Liver (tissue), 9 donors: ENCODE measurements around the gene CNKSR1. TPM values are rescaled to one million over a fixed set of nuclear protein-coding genes. Genes with fewer than 3 reads are reported as not detected.

Source experiments
- DNase-seq: peaks from one replicate; pipeline ENCODE4 v3.0.0-alpha.2; 2017; ENCODE audit warnings: low spot score
- H3K27ac ChIP-seq, 2 donors: one replicate each; pipeline ENCODE4 v1.7.0; 2013; ENCODE audit warnings: inconsistent platforms in 2 of 2, low read length in 2 of 2, control low read depth in 1 of 2, low read depth in 1 of 2, mild to moderate bottlenecking in 1 of 2
- H3K27me3 ChIP-seq, 4 donors: one replicate each; pipeline versions ENCODE4 v1.6.1 to v1.7.0; 2013; ENCODE audit warnings: low read length in 3 of 4, inconsistent platforms in 1 of 4, mild to moderate bottlenecking in 1 of 4, moderate library complexity in 1 of 4; ENCODE audit not compliant: control insufficient read depth in 4 of 4, insufficient read depth in 4 of 4
- H3K36me3 ChIP-seq, 4 donors: one replicate each; pipeline versions ENCODE4 v1.6.1 to v1.7.0; 2013; ENCODE audit warnings: low read length in 3 of 4, mild to moderate bottlenecking in 3 of 4, low read depth in 1 of 4, moderate library complexity in 1 of 4; ENCODE audit not compliant: control insufficient read depth in 4 of 4, insufficient read depth in 3 of 4
- H3K4me1 ChIP-seq, 4 donors: one replicate each; pipeline versions ENCODE4 v1.6.1 to v1.7.0; 2013; ENCODE audit warnings: low read length in 3 of 4, mild to moderate bottlenecking in 3 of 4, moderate library complexity in 1 of 4; ENCODE audit not compliant: control insufficient read depth in 4 of 4, insufficient read depth in 4 of 4
- H3K4me3 ChIP-seq, 3 donors: one replicate each; pipeline versions ENCODE4 v1.6.1 to v1.7.0; 2013; ENCODE audit warnings: low read length in 3 of 3, control low read depth in 1 of 3, low read depth in 1 of 3, mild to moderate bottlenecking in 1 of 3
- H3K9ac ChIP-seq, 2 donors: one replicate each; pipeline ENCODE4 v1.7.0; 2013; ENCODE audit warnings: low read length in 2 of 2, mild to moderate bottlenecking in 2 of 2, moderate library complexity in 2 of 2, control low read depth in 1 of 2, low read depth in 1 of 2
- H3K9me3 ChIP-seq, 4 donors: one replicate each; pipeline versions ENCODE4 v1.6.1 to v1.7.0; 2013; ENCODE audit warnings: low read length in 3 of 4; ENCODE audit not compliant: control insufficient read depth in 4 of 4
- EGR1 ChIP-seq, 2 donors: IDR thresholded peaks; 2 replicates each; pipeline ENCODE4 v1.6.1; 2016 to 2018; ENCODE audit warnings: antibody characterized with exemption in 2 of 2, low read depth in 2 of 2
- FOXA1 ChIP-seq: IDR thresholded peaks from 2 replicates; pipeline ENCODE4 v1.6.1; 2016; ENCODE audit warnings: antibody characterized with exemption
- FOXA2 ChIP-seq: IDR thresholded peaks from 2 replicates; pipeline ENCODE4 v1.6.1; 2016; ENCODE audit warnings: antibody characterized with exemption
- GABPA ChIP-seq, 2 donors: IDR thresholded peaks in 1 of 2; conservative IDR thresholded peaks in 1 of 2; 2 replicates each; pipeline ENCODE4 v1.6.1; 2016; ENCODE audit warnings: antibody characterized with exemption in 2 of 2, mild to moderate bottlenecking in 1 of 2, moderate library complexity in 1 of 2
- HNF4A ChIP-seq, 2 donors: conservative IDR thresholded peaks; 2 replicates each; pipeline ENCODE4 v1.6.1; 2016; ENCODE audit warnings: antibody characterized with exemption in 2 of 2, mild to moderate bottlenecking in 2 of 2
- HNF4G ChIP-seq: IDR thresholded peaks from 2 replicates; pipeline ENCODE4 v1.6.1; 2016; ENCODE audit warnings: antibody characterized with exemption
- JUND ChIP-seq, 2 donors: IDR thresholded peaks; 2 replicates each; pipeline ENCODE4 v1.6.1; 2016; ENCODE audit warnings: antibody characterized with exemption in 2 of 2
- NR2F2 ChIP-seq: IDR thresholded peaks from 2 replicates; pipeline ENCODE4 v1.6.1; 2016; ENCODE audit warnings: antibody characterized with exemption
- RAD21 ChIP-seq, 2 donors: IDR thresholded peaks; 2 replicates each; pipeline ENCODE4 v1.6.1; 2016; ENCODE audit warnings: antibody characterized with exemption in 2 of 2, mild to moderate bottlenecking in 2 of 2
- RXRA ChIP-seq, 2 donors: IDR thresholded peaks; 2 replicates each; pipeline ENCODE4 v1.6.1; 2017 to 2018; ENCODE audit warnings: antibody characterized with exemption in 2 of 2, mild to moderate bottlenecking in 1 of 2
- SP1 ChIP-seq: IDR thresholded peaks from 2 replicates; pipeline ENCODE4 v1.6.1; 2018; ENCODE audit warnings: antibody characterized with exemption, mild to moderate bottlenecking
- TAF1 ChIP-seq: conservative IDR thresholded peaks from 2 replicates; pipeline ENCODE4 v1.6.1; 2016; ENCODE audit warnings: antibody characterized with exemption, mild to moderate bottlenecking
- YY1 ChIP-seq: IDR thresholded peaks from 2 replicates; pipeline ENCODE4 v1.6.1; 2016; ENCODE audit warnings: antibody characterized with exemption, mild to moderate bottlenecking
- WGBS: extraction: QIAGEN DNeasy Blood & Tissue Kit; methylation state at CpG from one replicate; pipeline ENCODE4 v1.1.7; 2013; 5-methylcytosine and 5-hydroxymethylcytosine counted together
- polyA plus RNA-seq, 2 donors: library from polyadenylated mRNA; stranded (reverse) in 1 of 2; unstranded in 1 of 2; fragments of 200-250 nt in 1 of 2; fragments of >200 nt in 1 of 2; fragmentation: Nextera tagmentation in 1 of 2; extraction: Ambion mirVana in 1 of 2; gene quantifications; one replicate each; pipeline versions ENCODE4 v1.2.1 to v1.2.3, GENCODE V29; 2013 to 2015
- total RNA-seq, 2 donors: library from RNA; depleted of rRNA; stranded (reverse); fragments of >200 nt; gene quantifications; one replicate each; pipeline ENCODE4 v1.2.3, GENCODE V29; 2014
- TF ChIP-seq, protein P1 (sequence below): fragments of 150-350 bp; IDR thresholded peaks from 2 replicates; pipeline ENCODE4 v1.5.1; 2017; ENCODE audit warnings: improper control_type of control experiment, low read depth, low read length; ENCODE audit not compliant: missing input control
- TF ChIP-seq, protein P2 (sequence below): IDR thresholded peaks from 2 replicates; pipeline ENCODE4 v1.6.1; 2016; ENCODE audit warnings: antibody characterized with exemption
- TF ChIP-seq, protein P3 (sequence below): IDR thresholded peaks from 2 replicates; pipeline ENCODE4 v1.6.1; 2016; ENCODE audit warnings: antibody characterized with exemption
- TF ChIP-seq, protein P4 (sequence below): IDR thresholded peaks from 2 replicates; pipeline ENCODE4 v1.6.1; 2016; ENCODE audit warnings: antibody characterized with exemption, mild to moderate bottlenecking
- TF ChIP-seq, protein P5 (sequence below): IDR thresholded peaks from 2 replicates; pipeline ENCODE4 v1.6.1; 2016; ENCODE audit warnings: antibody characterized with exemption
- donor health status: healthy.
- donor health status: healthy.
- donor health status: healthy.
- donor health status: healthy.
- donor health status: healthy.

CNKSR1 gene
- total and polyA plus RNA-seq, 4 donors: 0.48 to 2.2 (median 0.87) TPM

DNA sequence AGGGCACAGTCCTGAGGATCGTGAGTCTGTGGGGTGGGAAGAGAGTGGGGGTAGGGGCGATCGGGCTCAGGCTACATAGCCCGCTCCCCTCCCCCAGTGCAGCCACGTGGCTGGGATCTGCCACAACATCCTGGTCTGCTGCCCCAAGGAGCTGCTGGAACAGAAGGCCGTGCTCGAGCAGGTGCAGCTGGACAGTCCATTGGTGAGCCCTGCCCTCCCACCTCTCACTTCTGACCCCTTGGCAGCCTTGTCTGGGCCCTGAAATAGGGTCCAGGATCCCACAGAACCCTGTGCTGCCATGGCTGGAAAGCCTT lies 5.0 kb downstream of the CNKSR1 start:
- no peak overlapping the region for H3K9ac ChIP-seq
- no peak for DNase-seq
- TF ChIP-seq FOXA1 (no peak), RAD21 (IDR thresholded peaks at IDR 0.05) (no peak), JUND (IDR thresholded peaks at IDR 0.05) (no peak), EGR1 (IDR thresholded peaks at IDR 0.05; ENCODE audit: low read depth in 2 of 2) (no peak)
- TF ChIP-seq, protein P1, sequence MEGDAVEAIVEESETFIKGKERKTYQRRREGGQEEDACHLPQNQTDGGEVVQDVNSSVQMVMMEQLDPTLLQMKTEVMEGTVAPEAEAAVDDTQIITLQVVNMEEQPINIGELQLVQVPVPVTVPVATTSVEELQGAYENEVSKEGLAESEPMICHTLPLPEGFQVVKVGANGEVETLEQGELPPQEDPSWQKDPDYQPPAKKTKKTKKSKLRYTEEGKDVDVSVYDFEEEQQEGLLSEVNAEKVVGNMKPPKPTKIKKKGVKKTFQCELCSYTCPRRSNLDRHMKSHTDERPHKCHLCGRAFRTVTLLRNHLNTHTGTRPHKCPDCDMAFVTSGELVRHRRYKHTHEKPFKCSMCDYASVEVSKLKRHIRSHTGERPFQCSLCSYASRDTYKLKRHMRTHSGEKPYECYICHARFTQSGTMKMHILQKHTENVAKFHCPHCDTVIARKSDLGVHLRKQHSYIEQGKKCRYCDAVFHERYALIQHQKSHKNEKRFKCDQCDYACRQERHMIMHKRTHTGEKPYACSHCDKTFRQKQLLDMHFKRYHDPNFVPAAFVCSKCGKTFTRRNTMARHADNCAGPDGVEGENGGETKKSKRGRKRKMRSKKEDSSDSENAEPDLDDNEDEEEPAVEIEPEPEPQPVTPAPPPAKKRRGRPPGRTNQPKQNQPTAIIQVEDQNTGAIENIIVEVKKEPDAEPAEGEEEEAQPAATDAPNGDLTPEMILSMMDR: no peak
- TF ChIP-seq, protein P2, sequence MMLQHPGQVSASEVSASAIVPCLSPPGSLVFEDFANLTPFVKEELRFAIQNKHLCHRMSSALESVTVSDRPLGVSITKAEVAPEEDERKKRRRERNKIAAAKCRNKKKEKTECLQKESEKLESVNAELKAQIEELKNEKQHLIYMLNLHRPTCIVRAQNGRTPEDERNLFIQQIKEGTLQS: no peak
- no peaks in the 10 kb centered on the region for H3K36me3 ChIP-seq
- H3K4me3 ChIP-seq: no peak overlapping the region
- 91% methylated on average over 7 of the region's 7 CpGs for WGBS
- H3K27ac ChIP-seq: no peak overlapping the region
- H3K4me1 ChIP-seq: no peaks in the 10 kb centered on the region
- no peaks in the 10 kb centered on the region for H3K9me3 ChIP-seq
- no peaks in the 10 kb centered on the region for H3K27me3 ChIP-seq

DNA sequence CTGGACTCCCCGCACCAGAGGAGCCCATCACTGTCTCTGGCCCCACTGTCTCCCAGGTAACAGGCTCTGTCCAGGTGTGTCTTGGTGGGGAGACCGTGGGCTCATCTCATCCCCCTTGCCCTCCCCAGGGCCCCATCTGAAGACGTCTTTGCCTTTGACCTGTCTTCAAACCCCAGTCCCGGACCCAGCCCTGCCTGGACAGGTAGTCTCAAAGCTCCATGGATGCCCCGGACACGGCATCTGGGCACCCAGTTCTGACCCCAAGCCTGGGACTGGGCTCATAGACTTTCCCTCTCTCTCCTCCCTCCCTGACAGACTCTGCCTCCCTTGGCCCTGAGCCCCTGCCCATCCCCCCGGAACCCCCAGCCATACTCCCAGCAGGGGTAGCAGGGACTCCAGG lies 6.8 kb downstream of the CNKSR1 start:
- Histone ChIP-seq H3K27ac (no peak overlapping the region), H3K36me3 (no peaks in the 10 kb centered on the region), H3K9me3 (no peaks in the 10 kb centered on the region), H3K4me3 (no peak overlapping the region), H3K9ac (no peak overlapping the region), H3K27me3 (no peaks in the 10 kb centered on the region), H3K4me1 (no peaks in the 10 kb centered on the region)
- DNase-seq: no peak
- TF ChIP-seq, protein P3, sequence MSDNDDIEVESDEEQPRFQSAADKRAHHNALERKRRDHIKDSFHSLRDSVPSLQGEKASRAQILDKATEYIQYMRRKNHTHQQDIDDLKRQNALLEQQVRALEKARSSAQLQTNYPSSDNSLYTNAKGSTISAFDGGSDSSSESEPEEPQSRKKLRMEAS: no peak
- TF ChIP-seq GABPA (IDR thresholded peaks at IDR 0.05 in 1 of 2, conservative IDR thresholded peaks at IDR 0.05 in 1 of 2) (no peak), RAD21 (IDR thresholded peaks at IDR 0.05) (no peak), HNF4A (conservative IDR thresholded peaks at IDR 0.05) (no peak), FOXA1 (no peak), RXRA (IDR thresholded peaks at IDR 0.05) (no peak), JUND (IDR thresholded peaks at IDR 0.05) (no peak), YY1 (no peak), HNF4G (no peak), NR2F2 (no peak), SP1 (no peak), FOXA2 (no peak), EGR1 (IDR thresholded peaks at IDR 0.05; ENCODE audit: low read depth in 2 of 2) (no peak), TAF1 (no peak)
- TF ChIP-seq, protein P4, sequence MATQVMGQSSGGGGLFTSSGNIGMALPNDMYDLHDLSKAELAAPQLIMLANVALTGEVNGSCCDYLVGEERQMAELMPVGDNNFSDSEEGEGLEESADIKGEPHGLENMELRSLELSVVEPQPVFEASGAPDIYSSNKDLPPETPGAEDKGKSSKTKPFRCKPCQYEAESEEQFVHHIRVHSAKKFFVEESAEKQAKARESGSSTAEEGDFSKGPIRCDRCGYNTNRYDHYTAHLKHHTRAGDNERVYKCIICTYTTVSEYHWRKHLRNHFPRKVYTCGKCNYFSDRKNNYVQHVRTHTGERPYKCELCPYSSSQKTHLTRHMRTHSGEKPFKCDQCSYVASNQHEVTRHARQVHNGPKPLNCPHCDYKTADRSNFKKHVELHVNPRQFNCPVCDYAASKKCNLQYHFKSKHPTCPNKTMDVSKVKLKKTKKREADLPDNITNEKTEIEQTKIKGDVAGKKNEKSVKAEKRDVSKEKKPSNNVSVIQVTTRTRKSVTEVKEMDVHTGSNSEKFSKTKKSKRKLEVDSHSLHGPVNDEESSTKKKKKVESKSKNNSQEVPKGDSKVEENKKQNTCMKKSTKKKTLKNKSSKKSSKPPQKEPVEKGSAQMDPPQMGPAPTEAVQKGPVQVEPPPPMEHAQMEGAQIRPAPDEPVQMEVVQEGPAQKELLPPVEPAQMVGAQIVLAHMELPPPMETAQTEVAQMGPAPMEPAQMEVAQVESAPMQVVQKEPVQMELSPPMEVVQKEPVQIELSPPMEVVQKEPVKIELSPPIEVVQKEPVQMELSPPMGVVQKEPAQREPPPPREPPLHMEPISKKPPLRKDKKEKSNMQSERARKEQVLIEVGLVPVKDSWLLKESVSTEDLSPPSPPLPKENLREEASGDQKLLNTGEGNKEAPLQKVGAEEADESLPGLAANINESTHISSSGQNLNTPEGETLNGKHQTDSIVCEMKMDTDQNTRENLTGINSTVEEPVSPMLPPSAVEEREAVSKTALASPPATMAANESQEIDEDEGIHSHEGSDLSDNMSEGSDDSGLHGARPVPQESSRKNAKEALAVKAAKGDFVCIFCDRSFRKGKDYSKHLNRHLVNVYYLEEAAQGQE: no peak
- TF ChIP-seq, protein P5, sequence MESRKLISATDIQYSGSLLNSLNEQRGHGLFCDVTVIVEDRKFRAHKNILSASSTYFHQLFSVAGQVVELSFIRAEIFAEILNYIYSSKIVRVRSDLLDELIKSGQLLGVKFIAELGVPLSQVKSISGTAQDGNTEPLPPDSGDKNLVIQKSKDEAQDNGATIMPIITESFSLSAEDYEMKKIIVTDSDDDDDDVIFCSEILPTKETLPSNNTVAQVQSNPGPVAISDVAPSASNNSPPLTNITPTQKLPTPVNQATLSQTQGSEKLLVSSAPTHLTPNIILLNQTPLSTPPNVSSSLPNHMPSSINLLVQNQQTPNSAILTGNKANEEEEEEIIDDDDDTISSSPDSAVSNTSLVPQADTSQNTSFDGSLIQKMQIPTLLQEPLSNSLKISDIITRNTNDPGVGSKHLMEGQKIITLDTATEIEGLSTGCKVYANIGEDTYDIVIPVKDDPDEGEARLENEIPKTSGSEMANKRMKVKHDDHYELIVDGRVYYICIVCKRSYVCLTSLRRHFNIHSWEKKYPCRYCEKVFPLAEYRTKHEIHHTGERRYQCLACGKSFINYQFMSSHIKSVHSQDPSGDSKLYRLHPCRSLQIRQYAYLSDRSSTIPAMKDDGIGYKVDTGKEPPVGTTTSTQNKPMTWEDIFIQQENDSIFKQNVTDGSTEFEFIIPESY: no peak
- TF ChIP-seq, protein P1: no peak
- TF ChIP-seq, protein P2: no peak
- WGBS: 91% methylated on average over 7 of the region's 7 CpGs
